Measurements from ENCODE around the gene TMEM132E.

TMEM132E gene

DNA sequence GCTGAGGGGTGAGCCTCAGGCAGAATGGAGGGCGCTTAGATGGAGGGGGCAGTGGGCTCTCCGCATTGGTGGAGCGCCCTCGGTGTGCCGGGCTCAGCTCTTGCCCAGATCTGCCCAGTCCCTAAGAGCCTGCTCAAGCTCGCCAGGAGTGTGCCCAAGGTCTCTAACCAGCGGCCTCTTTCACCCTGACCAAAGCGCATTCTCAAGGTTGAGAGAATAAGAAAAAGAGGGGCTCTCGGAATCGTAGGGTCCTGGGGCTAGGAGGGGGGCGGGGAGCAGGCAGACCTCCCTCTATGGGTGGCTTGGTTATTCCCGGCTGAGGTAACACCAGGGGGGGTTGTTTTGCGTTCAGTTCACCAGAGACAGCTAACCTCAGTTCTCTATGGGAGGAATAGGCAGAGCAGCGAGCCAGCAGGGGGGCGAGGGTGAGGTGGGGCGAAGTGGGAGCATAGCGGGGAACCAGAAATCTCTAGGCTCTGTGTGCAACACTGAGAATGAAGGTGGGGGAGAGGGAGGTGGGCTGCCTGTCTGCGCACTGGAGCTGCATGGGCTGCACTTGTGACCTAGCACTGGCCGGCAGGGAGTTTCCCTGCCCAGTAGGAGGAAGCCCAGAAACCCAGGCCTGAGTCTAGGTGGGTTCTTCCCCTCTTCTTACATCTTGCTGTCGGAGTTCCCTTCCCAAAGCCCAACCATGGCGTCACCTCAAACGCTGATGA lies 3.0 kb downstream of the TMEM132E start:
- POLR2A ChIA-PET (ENCODE audit: low non-redundant PET): no interaction called here
- TF ChIP-seq, protein P1, sequence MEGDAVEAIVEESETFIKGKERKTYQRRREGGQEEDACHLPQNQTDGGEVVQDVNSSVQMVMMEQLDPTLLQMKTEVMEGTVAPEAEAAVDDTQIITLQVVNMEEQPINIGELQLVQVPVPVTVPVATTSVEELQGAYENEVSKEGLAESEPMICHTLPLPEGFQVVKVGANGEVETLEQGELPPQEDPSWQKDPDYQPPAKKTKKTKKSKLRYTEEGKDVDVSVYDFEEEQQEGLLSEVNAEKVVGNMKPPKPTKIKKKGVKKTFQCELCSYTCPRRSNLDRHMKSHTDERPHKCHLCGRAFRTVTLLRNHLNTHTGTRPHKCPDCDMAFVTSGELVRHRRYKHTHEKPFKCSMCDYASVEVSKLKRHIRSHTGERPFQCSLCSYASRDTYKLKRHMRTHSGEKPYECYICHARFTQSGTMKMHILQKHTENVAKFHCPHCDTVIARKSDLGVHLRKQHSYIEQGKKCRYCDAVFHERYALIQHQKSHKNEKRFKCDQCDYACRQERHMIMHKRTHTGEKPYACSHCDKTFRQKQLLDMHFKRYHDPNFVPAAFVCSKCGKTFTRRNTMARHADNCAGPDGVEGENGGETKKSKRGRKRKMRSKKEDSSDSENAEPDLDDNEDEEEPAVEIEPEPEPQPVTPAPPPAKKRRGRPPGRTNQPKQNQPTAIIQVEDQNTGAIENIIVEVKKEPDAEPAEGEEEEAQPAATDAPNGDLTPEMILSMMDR (conservative IDR thresholded peaks at IDR 0.05; ENCODE audit: low read depth): no peak
- H3K27ac ChIP-seq: no peak overlapping the region
- CTCF ChIA-PET: interaction anchor here (0.6 kb wide), 1 partner anchor 351 kb away, joined by 4 read pairs; no protein-coding TSS in a partner anchor
- no peak for DNase-seq (ENCODE audit: low spot score)

- POLR2A ChIA-PET (ENCODE audit: low non-redundant PET): no interaction called here
- DNase-seq (ENCODE audit: low spot score): no peak
- H3K27ac ChIP-seq: no peak overlapping the region
- TF ChIP-seq, protein P1 (conservative IDR thresholded peaks at IDR 0.05; ENCODE audit: low read depth): no peak
- CTCF ChIA-PET: no interaction called here
Observed at GRCh38 chr17:34582901-34583245, 3.5 kb downstream of the TMEM132E start.

GRCh38 chr17:34584805-34585416 lies 5.5 kb downstream of the TMEM132E start:
- TF ChIP-seq, protein P1 (conservative IDR thresholded peaks at IDR 0.05; ENCODE audit: low read depth): no peak
- H3K27ac ChIP-seq: no peak overlapping the region
- CTCF ChIA-PET: interaction anchor here (0.6 to 1.8 kb wide), 5 partner anchors 9 to 852 kb away, joined by 3 to 6 read pairs (median 3); no protein-coding TSS in a partner anchor
- POLR2A ChIA-PET (ENCODE audit: low non-redundant PET): no interaction called here
- DNase-seq (ENCODE audit: low spot score): peak; percentile 34

GRCh38 chr17:34586346-34586846 lies 7.0 kb downstream of the TMEM132E start:
- TF ChIP-seq, protein P1 (conservative IDR thresholded peaks at IDR 0.05; ENCODE audit: low read depth): no peak
- CTCF ChIA-PET: interaction anchor here (0.7 to 1.1 kb wide), 2 partner anchors 52 to 197 kb away, joined by 4 to 6 read pairs; no protein-coding TSS in a partner anchor
- POLR2A ChIA-PET (ENCODE audit: low non-redundant PET): no interaction called here
- no peak for DNase-seq (ENCODE audit: low spot score)
- H3K27ac ChIP-seq: no peak overlapping the region

DNA sequence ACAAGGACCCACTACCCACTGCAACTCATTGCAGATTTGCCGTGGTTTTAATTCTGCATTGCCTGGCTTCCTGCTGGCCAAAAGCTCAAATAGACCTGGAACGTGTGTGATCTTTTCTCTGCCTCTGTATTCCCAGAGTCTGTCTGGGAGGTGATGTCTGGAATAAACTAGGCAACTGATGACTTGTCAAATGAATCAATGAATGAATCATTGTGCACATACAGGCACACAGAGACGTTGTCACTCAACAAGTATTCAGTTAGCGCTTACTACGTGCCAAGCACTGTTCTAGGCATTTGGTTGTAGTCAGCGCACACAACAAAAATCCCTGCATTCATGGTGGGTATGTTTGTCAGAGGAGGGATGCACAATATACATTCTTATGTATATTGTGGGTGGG lies 8.9 kb downstream of the TMEM132E start:
- POLR2A ChIA-PET (ENCODE audit: low non-redundant PET): no interaction called here
- H3K27ac ChIP-seq: no peak overlapping the region
- CTCF ChIA-PET: no interaction called here
- TF ChIP-seq, protein P1 (conservative IDR thresholded peaks at IDR 0.05; ENCODE audit: low read depth): no peak
- no peak for DNase-seq (ENCODE audit: low spot score)

- H3K27ac ChIP-seq: no peak overlapping the region
- no peak for DNase-seq (ENCODE audit: low spot score)
- TF ChIP-seq, protein P1 (conservative IDR thresholded peaks at IDR 0.05; ENCODE audit: low read depth): no peak
- CTCF ChIA-PET: no interaction called here
- POLR2A ChIA-PET (ENCODE audit: low non-redundant PET): no interaction called here
Observed at GRCh38 chr17:34589120-34589965, 10.0 kb downstream of the TMEM132E start.

Data from RWPE1 (cell line).